Measurements from ENCODE around the gene FKBP5.
"Not testable (repeated sequence)": the region's sequence is repeated elsewhere in the genome, so short reads cannot be mapped to it uniquely, and the experiment has no call there.

FKBP5 gene

DNA sequence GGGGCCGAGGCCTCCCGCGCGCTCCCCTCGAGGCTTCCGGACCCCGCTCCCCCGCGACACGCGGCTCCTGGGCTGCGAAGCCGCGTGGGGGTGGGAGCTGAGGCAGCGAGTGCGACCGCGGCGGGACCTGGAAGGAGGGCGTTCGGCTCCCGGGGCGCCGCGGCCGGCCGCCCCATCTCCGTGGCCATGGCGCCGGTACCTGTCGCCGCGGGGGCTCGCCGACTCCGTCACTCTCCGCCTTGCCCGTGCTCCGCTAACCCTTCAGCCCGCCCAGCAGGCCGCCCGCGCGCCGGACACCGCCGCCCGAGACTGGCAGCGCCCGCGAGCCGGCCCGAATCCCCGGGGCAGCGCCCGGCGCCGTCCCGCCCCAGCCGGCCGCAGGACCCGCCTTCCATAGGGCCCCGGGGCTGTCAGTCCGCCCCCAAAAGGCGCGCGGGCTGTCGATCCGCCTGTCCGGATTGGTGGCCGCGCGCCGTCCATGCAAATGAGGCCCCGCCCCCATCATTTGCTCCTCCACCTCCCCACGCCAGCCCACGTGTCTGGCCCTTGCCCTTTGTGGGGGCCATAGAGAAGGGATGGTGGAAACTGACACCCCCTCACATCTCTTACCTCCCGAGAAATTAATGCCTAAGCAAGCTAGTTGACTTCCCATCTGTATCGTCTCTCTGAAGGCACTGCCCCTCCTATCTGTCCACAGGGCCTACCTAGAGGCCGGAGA is at the start of gene FKBP5:
Gene FKBP5, minus strand, starts transcription at position 311 of the 718 bp plus-strand sequence. CDS start 46,091 bp downstream, outside the sequence.
- DNase-seq, result peak; percentile 98

DNA sequence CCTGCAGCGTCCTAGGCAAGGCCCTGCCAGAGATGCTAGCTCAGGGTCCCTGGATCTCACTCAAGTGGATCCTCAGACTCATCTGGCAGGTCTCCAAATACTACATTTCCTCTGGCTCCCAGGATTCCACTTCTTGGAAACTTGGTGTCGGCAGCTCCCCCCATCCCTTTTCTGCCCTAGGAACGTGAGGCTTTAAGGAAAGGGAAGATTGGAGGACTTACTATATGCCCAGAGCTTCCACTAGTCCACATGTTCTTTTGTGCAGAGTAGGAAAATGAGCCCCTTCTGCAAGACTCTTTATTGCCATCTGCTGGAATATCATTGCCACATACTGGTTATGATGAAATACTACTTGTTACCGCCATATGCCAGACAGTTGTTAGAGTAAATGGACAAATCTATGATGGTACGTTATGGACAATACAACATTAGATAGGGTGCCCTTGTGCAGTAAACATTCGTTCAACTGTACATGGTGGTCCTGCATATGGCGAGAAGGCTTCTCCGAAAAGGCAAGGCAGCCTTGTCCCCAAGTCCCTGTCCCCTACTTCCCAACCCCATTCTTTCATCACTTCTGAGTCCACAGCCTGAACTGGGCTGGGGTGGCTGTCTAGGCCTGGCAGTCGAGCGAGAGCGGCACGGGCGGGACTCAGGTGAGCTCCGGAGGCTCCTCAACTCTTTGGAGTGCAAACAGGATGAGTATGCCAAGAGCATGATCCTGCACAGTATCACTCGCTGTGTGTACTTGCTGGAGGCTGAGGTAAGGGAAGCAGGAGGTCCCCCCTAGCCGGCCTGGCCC is 48.9 kb upstream of the FKBP5 start:
- peak; percentile 93 for DNase-seq

DNA sequence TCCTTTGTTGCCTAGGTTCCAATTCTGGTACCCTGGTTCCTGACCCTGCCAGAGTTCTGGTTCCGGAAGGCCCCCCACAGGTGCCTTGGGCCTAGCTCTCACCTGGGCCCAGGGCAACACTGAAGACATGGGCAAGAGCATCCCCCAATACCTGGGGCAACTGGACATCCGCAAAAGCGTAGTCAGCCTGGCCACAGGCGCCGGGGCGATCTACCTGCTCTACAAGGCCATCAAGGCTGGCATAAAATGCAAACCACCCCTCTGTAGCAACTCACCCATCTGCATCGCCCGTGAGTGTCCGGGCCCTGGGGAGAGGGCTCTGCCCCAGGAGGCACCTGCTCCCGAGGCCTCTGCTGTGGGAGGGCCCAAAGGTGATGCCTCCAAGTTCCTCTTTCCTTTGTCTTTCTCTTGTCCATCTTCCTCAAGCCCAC is 48.3 kb upstream of the FKBP5 start, which contains the start of gene ARMC12:
Gene ARMC12, plus strand, starts transcription at position 51 of the 431 bp plus-strand sequence. Its CDS starts 77 bp downstream, at position 128.
- DNase-seq, result no peak

DNA sequence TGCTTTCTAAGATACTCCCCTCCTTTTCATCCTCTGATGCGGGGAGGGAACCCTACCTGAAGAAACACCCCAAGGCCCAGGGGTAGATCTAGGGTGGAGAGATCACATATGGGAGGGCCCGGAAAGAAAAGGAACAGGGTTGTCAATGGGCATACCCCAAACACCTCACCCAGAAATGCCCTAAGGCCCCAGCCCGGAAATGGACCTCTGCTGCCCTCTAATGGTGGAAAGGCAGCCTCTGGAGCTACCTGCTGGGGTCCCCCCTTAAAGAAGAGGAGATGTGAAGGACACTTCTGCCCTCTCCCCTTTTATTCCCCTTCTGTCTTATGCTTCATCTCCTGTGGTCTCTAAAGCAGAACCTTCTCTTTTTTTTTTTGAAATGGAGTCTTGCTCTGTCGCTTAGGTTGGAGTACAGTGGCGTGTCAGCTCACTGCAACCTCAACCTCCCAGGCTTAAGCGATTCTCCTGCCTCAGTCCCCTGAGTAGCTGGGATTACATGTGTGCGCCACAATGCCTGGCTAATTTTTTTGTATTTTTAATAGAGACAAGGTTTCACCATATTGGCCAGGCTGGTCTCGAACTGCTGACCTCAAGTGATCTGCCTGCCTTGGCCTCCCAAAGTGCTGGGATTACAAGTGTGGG is 47.7 kb upstream of the FKBP5 start:
- peak; percentile 90 for DNase-seq

DNA sequence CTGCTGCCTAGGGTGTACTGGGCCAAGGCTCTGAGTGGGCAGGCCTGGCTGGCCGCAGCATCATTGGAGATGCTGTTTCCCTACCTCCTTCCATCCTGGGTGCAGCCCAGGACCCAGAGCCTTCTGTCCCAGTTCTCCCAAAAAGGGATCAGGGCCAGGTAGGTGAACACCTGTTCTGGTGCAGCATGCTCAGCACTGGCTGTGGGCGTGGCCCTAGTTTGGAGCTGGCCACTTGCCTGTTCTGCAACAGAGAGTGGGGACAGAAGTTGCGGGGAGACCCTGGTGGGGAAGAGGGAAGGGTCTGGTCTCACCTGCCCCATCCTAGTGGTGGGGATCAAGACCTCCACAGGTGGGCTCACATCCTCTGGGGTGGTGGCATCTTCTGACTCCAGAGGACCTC is 46.7 kb upstream of the FKBP5 start:
- DNase-seq, result no peak

DNA sequence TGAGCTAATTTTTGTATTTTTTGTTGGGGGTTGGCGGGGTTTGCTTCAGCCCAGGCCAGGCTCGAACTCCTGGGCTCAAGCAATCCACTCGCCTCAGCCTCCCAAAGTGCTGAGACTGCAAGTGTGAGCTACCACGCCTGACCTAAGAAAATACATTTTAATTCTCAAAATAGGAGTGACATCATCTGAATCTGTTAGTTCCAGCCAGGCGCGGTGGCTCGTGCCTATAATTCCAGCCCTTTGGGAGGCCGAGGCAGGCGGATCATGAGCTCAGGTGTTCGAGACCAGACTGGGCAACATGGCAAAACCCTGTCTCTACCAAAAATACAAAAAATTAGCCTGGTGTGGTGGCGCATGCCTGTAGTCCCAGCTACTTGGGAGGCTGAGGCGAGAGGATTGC is 45.6 kb upstream of the FKBP5 start:
- DNase-seq, result not testable (repeated sequence)

DNA sequence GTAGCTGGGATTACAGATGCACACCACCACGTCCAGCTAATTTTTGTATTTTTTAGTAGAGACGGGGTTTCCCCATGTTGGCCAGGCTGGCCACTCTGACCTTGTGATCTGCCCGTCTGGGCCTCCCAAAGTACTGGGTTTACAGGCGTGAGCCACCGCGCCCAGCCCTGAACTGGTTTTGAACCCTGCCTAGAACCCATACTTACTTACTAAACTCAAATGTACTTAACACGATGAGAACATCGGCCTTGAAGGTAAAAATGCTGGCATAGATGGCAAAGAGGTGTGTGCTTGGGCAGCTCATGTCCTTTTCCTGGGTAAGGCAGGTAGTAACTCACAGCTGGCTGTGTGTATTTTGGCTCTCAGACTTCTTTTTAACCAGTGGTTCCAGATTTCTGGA is 44.9 kb upstream of the FKBP5 start:
- DNase-seq, result no peak

DNA sequence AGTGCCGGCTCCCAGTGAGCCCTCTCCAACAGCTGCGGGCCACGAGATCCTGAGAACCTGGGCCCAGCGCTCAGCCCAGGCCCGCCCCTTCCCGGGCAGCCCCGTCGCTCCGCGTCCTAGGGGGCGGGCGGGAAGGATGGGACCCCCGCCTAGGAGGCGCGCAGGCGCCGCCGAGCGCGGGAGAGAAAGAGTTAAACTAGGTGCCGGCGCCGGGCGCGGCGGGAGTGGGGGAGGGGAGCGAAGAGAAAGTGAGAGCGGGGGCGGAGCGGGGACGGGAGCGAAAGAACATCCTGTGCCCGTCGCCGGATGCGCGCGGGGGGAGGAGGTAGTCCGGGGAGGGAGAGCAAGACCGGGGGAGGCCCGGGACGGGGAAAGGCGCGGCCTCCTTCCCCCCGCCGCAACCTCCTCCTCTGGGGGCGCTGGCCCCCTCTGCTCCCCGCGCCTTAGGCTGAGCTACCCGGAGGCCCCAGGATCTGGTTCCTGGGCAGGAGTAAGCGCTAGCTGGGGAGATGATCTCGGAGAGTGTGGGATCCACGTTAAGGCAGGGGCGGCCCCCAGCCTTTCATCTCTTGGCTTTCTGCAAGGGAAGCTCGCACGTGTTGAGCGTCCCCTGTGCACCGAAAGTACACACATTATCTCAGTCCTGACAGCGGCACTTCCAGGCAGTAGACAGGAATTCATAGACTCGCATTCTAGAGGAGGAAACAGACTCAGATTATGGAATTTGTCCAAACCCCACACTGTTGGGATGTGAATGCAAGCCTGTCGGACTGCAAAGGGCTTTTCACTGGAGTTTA is 43.2 kb upstream of the FKBP5 start:
- DNase-seq, result peak; percentile 98

DNA sequence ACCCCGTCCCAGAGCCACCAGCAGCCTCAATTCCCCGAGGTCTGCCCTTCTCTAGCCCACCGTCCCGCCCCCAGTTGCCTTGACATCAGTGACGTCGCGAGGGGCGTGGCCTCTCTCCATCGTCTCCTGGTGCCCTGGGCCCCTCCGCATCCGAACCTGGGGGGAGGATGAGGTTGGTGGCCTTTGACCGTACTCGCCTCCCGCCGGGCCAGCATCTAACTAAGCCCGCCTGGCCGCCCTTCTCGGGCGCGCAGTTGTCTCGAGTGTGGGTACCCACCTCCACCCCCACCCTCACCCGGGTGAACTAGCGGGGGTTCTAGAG is 42.7 kb upstream of the FKBP5 start:
- peak; percentile 98 for DNase-seq

DNA sequence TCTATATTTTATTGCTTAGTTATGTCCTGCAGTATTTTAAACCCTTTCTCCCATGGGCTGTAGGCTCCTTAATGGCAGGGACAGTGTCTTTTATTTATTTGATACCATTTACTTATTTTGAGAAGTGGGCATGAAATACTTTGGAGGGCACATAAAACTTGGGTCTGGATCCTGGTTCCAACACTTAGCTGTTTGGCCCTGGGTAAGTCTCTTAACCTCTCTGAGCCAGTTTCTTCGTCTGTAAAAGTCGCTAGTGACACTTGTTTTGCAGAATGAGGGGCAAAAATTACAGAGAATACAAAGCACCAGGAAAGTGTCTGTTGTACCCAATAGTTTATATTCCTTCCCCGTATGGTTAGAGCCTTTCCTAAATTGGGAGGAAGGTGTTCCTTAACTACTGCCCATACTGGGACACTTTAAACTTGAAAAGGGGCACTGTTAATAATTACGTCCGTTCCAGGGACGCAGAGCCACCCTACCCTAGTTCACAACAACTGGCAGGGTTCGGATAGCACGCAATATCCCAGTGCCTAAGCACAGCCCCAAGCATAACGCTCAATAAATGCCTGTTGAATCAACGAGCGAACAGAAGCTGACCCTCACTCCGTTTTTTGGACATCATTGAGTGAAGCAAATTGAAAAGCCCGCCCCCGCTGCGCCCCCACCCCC is 42.2 kb upstream of the FKBP5 start:
- DNase-seq, result peak; percentile 36

DNA sequence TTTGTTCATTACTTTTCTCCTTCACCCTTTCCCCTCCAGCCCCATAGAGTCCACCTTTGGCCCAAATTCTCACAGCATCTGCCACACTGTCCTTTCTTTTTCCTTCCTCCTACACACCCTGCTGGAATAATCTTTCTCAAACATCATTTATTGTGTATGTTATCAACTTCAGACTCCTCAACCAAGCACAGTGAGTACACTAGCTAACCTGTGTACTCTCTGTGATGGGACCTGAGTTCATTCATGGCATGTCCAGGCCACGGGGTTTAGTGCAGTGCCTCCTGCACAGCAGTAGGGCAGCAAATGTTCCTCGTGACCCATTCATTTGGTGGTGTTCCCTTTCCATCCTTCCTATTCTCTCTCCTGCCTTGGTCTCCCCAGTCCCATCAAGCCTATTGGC is 41.0 kb upstream of the FKBP5 start:
- DNase-seq, result peak; percentile 46

DNA sequence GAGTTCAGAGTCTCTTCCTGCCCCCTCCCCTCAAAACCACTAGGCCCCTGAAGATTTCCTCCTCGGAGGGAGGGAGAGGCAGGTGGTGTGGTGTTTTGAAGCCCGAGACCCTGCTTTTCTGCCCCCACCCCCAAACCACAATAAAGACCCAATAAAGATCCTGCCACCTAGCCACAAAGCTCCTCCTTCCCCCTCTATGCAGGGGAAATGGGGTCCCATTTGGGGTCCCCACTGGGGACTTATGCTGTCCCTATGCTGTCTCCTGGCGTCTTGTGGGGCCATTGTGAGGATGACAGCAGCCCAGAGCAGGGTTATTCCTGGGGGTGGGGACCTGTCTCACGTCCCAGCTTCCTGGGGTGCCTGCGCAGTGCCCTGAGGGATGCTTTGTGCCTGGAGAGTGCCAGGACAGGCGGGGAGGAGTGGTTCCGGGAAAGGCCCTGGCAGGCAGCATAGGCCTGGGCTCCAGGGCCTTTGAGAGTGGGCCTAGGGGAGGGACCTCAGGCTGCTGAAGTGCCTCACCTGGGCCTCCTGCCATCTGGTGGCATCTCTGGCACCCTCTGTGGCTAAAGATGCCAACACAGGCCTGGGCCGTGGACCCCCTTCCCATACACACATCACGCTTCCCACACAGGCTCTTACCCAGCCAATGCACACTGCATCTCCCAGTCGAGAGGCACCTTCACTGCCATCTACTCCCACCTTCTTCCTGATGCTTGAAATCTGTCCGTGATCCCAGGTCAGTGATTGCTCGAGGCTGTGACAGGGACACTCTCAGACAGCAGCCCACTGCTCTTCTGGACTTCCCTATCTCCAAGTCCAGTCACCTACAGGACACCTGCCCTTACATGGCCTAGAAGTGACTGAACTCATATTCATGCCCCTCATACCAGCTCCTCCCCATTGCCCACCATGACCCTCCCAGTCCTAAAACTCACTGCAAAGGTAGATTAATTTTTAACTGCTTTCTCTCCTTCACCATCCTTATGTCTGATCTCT is 40.3 kb upstream of the FKBP5 start:
- peak; percentile 86 for DNase-seq

DNA sequence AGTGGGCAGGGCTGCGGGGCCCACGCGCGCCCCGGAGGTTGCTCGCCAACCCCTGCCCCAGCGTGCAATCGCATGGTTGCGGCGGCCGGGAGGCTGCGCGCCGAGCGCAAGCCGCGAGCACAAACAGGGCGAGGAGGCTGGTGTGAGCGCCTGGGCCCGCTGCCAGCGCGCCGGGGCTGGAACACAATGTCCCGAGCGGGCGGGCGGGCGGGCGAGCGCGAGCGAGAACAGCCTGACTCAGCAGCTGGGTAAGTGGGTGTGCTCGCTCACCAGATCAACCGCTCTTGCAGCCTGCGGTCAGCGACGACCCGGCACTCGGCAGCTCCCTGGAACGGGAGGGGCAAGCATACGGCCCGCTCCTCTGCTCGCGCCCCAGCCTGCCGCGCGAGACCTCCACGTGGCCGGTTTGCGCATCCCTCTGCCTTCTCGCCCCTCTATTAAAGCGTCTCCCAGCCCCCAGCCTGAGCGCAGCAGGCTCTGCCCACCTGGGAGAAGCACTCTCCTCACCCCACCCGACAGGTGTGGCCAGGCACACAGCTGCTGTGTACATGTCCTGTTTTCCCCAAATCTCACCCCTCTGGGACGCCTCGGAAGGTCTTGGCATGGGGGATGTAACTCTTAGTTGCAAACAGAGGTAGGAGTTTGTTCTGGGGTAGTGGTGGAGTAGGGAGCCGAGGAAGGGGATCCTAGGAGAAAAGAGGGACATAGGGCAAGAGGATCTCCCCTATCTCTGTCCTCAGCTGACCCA is 39.4 kb upstream of the FKBP5 start:
- peak; percentile 99 for DNase-seq

DNA sequence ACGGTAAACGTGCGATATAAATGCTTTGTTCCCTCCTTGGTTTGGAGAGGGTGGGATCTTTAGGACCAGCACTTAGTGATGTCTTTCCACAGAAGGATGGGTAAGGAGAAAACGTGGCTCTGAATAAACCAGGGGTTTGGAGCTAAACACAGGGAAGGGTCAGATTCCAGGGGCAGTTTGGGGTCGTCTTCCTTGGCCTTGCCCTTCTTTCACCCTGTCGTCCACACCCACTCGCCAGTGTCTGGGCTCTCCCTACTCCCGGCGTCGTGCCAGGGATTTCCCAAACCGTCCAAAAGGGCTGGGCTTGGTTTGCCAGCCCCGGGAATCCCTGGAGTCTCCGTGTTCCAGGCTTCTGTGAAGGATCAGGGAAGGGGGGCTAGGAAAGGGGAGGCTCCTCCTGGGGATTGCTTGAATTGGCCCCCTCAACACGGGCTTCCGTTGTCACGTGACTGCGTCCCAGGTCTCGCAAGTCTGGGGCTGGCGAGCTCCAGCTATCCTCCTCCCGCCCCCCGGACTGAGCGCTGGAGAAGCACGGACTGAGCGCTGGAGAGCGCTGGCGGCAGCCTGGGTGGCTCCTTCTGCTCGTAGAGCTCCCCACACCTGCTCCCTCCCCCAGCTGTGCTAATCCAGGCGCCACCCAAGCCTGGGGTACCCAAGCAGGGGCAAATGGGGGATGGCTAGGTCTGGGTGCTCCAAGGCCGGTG is 38.7 kb upstream of the FKBP5 start:
- peak; percentile 92 for DNase-seq

DNA sequence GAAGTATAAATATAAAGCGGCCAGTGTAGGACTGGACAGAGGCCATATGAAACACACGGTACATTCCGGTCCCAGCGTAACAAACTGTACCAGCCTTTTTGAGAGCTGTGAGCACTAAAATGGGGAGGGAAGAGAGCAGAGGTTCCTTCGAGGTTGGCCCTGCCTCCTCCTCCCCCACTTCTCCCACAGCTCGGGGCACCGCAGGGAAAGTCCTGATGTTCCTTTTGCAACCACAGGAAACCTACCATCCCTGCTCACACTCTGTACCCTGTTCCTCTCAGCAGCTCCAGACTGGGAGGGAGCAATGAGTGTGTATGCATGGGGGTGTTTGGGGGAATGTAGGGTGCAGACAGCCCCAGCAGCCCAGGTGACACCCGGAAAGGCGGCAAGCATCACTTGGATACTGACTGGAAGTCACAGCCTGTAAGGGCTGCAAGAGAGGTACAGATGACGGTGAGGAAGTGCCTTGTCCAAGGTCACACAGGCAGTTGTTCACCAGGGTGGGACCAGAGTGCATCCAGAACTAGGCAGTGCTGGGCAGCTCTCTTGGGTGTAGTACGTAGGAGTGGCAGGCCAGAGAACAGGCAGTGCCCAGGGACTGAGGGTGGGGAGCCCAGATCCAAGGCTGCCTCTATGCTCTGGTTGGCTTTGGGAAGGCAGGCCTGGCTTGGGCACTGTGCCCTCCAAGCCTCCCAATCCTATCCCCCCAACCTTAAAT is 37.2 kb upstream of the FKBP5 start:
- peak; percentile 83 for DNase-seq

DNA sequence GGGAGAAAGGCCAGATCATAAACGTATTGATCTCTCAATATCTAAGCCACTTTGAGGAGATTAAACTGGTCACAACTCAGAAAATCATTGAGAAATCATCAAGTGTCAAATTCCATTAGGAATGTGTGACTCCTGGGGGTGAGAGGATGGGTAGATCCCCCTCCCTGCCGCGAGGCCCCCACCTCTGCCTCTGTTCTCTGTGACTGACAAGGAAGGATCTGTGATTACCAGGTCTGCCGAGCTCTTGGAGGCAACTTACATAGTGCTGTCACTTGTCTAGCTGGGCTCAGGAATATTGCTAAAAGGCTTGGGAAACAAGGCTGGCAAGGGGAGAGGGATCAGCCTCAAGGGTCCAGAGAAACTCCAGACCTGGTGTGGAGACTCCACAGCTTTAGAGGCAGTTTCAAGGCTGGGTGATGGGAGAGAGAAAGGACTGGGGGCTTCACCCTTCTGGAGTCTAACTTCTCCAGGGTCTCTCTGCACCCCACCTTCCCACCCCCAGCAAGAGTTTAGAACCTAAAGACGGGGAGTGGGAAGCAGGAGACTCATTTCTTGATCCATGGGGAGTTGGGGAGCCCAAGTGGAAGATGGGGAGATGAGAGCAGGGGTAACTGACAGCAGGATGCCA is 36.5 kb upstream of the FKBP5 start:
- DNase-seq, result no peak

DNA sequence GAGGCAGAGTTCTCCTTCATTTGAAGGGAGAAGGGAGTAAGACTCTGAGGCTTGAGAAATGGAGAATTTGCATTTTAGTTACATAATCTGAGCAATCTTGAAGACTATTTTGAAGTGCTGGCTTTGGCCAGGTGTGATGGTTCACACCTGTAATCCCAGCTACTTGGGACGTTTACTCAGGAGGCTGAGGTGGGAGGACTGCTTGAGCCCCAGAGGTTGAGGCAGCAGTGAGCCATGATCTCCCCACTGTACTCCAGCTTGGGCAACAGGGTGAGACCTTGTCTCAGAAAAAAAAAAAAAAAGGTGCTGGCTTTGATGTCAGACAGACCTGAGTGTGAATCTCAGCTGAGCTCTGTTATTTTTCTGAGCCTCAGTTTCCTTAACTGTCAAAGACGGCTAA is 35.8 kb upstream of the FKBP5 start:
- DNase-seq, result no peak

DNA sequence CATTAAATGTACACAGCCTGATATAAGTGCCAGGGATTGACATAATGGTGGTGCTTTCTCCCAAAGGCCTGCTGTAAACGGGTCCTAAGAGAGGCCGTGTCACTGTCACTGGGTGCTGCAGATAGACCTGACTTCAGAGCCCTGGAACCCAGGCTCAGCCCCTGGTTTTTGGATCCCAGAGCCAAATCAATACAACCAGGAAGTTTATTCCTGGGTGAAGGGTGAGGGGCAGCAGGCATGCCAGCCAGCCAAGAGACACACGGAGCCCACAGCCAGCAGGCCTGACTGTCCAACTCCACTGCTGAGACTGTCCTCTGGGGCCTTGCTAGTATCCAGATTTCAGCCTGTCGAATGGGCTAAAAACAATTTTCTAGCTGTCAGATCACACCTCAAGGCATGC is 35.3 kb upstream of the FKBP5 start:
- DNase-seq, result no peak

Measured in hematopoietic multipotent progenitor cell treated with erythropoietin and hydrocortisone succinate and interleukin-3 and kit ligand, for 4 days (in vitro differentiated cells).